Measurements from ENCODE around the gene ZNF778.
A peak's percentile ranks its signal among the peaks of the same experiment; 100 is the strongest.

Gene ZNF778

DNA sequence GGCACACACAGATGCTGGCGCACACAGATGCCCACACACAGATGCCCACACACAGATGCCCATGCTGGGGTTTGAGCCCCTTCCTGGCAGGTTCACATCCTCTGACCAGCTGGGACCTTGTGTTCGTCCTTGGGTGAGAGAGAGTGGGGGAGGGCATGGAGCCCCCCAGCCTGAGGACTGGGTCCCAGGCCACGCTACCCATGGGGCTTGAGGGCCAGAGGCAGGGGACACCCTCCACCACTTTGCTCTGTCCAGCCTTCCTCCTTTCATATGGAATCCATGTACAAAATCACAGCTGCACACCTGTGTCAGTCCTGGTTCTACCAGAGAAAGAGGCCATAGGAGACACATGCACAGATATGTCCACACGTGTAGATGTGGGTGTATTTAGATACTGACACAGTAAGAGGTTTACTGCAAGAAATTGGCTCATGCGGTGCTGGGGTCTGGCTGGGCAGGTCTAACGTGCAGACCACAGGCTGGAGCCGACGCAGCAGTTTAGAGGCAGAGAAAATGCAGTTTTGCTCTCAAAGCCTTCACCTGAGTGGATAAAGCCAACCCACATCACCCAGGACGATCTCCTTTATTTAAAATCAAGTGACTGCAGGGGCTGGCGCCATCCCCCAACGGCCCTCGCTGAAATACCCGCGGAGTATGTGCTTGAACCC, 28.0 kb upstream of the ZNF778 start:
- H3K4me3 ChIP-seq (ENCODE audit: low read depth, low read length) = no peak overlapping the region
- ChIA-PET POLR2A (interaction anchor here (1.0 kb wide), 1 partner anchor 9 kb away, joined by 3 read pairs; no protein-coding TSS in a partner anchor), CTCF (no interaction called here)
- no peak for DNase-seq (ENCODE audit: low read depth, low spot score)
- TF ChIP-seq, protein P1, sequence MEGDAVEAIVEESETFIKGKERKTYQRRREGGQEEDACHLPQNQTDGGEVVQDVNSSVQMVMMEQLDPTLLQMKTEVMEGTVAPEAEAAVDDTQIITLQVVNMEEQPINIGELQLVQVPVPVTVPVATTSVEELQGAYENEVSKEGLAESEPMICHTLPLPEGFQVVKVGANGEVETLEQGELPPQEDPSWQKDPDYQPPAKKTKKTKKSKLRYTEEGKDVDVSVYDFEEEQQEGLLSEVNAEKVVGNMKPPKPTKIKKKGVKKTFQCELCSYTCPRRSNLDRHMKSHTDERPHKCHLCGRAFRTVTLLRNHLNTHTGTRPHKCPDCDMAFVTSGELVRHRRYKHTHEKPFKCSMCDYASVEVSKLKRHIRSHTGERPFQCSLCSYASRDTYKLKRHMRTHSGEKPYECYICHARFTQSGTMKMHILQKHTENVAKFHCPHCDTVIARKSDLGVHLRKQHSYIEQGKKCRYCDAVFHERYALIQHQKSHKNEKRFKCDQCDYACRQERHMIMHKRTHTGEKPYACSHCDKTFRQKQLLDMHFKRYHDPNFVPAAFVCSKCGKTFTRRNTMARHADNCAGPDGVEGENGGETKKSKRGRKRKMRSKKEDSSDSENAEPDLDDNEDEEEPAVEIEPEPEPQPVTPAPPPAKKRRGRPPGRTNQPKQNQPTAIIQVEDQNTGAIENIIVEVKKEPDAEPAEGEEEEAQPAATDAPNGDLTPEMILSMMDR (IDR thresholded peaks at IDR 0.05; ENCODE audit: insufficient read depth, low read length, missing control alignments) = no peak

DNA sequence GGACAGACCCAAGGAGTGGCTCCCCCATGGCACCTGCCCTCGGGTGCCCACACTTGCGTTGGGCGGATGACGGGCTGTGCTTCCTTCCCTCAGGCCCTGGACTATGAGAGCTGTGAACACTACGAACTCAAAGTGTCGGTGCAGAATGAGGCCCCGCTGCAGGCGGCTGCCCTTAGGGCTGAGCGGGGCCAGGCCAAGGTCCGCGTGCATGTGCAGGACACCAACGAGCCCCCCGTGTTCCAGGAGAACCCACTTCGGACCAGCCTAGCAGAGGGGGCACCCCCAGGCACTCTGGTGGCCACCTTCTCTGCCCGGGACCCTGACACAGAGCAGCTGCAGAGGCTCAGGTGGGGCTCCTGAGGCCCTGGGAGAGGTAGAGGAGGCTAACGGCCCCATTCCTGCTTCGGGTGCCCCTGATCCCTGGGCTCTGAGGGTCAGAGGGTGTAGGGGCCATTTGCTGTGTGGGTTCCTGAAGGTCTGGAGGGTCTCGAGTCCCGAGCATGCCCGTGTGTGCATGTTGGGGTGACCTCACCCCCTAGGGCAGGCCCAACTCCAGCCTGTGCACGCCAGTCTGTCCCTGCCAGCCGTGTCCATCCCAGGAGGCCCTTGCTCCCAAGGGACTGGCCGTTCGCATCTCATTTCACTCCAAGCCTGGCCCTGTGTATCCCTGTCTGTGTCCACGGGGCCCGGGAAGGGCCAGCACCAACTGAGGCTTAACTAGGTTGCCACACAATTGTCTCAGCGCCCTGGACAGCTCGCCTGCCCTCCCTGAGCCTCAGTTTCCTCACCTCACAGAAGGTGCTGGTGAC, 27.1 kb upstream of the ZNF778 start:
- POLR2A ChIA-PET = interaction anchor here (1.0 kb wide), 1 partner anchor 10 kb away, joined by 3 read pairs; no protein-coding TSS in a partner anchor
- TF ChIP-seq, protein P1 (IDR thresholded peaks at IDR 0.05; ENCODE audit: insufficient read depth, low read length, missing control alignments) = no peak
- CTCF ChIA-PET = interaction anchor here (0.9 kb wide), 1 partner anchor 84 kb away, joined by 3 read pairs; no protein-coding TSS in a partner anchor
- H3K4me3 ChIP-seq (ENCODE audit: low read depth, low read length) = no peak overlapping the region
- no peak for DNase-seq (ENCODE audit: low read depth, low spot score)

DNA sequence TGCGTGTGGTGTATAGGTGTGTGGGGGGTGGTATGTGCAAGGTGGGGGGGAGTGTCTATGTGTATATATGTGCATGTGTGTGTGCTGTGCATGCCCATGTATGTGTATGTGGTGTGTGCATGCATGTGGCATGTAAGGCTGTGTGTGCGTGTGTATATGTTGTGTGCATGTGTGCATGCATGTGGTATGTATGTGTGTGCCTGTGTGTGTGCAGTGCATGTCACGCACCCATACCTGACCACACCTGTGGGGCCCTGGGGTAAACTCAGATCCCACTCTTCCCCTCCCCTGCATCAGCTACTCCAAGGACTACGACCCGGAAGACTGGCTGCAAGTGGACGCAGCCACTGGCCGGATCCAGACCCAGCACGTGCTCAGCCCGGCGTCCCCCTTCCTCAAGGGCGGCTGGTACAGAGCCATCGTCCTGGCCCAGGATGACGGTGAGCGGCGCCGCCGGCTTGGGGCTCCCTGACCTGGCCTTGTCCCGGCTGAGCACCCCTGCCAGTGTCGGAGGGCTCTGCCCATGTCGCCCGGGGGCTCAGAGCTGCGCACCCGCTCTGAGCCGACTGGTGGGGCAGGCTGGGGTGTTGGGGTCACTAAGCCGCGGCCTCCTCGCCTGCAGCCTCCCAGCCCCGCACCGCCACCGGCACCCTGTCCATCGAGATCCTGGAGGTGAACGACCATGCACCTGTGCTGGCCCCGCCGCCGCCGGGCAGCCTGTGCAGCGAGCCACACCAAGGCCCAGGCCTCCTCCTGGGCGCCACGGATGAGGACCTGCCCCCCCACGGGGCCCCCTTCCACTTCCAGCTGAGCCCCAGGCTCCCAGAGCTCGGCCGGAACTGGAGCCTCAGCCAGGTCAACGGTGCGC, 26.2 kb upstream of the ZNF778 start:
- TF ChIP-seq, protein P1 (IDR thresholded peaks at IDR 0.05; ENCODE audit: insufficient read depth, low read length, missing control alignments) = no peak
- POLR2A ChIA-PET = no interaction called here
- CTCF ChIA-PET = interaction anchor here (0.9 kb wide), 1 partner anchor 85 kb away, joined by 3 read pairs; no protein-coding TSS in a partner anchor
- peak overlapping the region; percentile 69 for H3K4me3 ChIP-seq (ENCODE audit: low read depth, low read length)
- no peak for DNase-seq (ENCODE audit: low read depth, low spot score)

DNA sequence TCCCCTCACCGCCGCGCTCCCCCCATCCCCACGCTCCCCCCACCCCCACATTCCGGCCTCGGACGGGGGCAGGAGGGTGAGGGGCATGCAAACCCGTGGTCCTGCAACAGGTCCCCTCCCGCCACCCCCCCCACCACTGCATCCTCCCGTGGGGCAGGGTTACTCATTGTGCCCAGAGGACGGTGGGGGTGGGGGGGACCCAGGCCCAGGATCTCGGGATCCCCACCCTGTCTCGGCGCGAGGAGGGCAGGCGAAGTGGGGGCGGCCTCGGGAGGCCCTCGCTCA, 25.7 kb upstream of the ZNF778 start:
- POLR2A ChIA-PET = no interaction called here
- CTCF ChIA-PET = no interaction called here
- peak overlapping the region; percentile 69 for H3K4me3 ChIP-seq (ENCODE audit: low read depth, low read length)
- TF ChIP-seq, protein P1 (IDR thresholded peaks at IDR 0.05; ENCODE audit: insufficient read depth, low read length, missing control alignments) = no peak
- no peak for DNase-seq (ENCODE audit: low read depth, low spot score)

DNA sequence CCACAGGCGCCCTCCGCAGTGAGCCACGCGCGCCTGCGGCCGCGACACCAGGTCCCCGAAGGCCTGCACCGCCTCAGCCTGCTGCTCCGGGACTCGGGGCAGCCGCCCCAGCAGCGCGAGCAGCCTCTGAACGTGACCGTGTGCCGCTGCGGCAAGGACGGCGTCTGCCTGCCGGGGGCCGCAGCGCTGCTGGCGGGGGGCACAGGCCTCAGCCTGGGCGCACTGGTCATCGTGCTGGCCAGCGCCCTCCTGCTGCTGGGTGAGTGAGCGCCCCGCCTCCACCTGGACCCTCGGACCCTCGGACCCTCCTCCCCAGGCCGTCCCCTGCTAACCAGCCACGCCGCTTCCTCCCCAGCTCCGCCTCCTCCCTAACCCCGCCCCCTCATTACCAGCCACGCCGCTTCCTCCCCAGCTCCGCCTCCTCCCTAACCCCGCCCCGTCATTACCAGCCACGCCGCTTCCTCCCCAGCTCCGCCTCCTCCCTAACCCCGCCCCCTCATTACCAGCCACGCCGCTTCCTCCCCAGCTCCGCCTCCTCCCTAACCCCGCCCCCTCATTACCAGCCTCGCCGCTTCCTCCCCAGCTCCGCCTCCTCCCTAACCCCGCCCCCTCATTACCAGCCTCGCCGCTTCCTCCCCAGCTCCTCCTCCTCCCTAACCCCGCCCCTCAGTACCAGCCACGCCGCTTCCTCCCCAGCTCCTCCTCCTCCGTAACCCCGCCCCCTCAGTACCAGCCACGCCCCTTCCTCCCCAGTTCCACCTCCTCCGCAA, 25.1 kb upstream of the ZNF778 start:
- ChIA-PET CTCF (interaction anchor here (0.7 to 1.5 kb wide), 4 partner anchors 13 to 449 kb away, joined by 3 to 5 read pairs (median 3); partner anchors contain the start of gene ZNF778), POLR2A (interaction anchor here (0.7 to 1.1 kb wide), 2 partner anchors 15 to 25 kb away, joined by 3 to 7 read pairs; partner anchors contain the start of gene ZNF778)
- H3K4me3 ChIP-seq (ENCODE audit: low read depth, low read length) = peak overlapping the region; percentile 69
- DNase-seq (ENCODE audit: low read depth, low spot score) = peak; percentile 76
